Suprapubic skin (tissue), 4 donors: ENCODE results near the gene CISD1.

Source experiments
- CTCF ChIP-seq, 2 donors: fragments of 200-600 bp in 1 of 2; fragments of 450-650 bp in 1 of 2; sonication (generic) in 1 of 2; IDR thresholded peaks; one replicate each; pipeline ENCODE4 v1.5.1; 2016 to 2019; ENCODE audit warnings: antibody characterized with exemption in 2 of 2, mild to moderate bottlenecking in 1 of 2, moderate library complexity in 1 of 2
- POLR2A ChIP-seq, 2 donors: fragments of 450-650 bp; IDR thresholded peaks; one replicate each; pipeline ENCODE4 v1.6.1; 2017; ENCODE audit warnings: antibody characterized with exemption in 2 of 2, mild to moderate bottlenecking in 2 of 2, moderate library complexity in 2 of 2
- POLR2AphosphoS5 ChIP-seq, 3 donors: sonication (generic); formaldehyde crosslinking; IDR thresholded peaks; one replicate each; pipeline ENCODE4 v1.6.1; 2017; ENCODE audit warnings: antibody characterized with exemption in 3 of 3

GRCh38 chr10:58293989-58294388, 25.0 kb downstream of the CISD1 start:
- TF ChIP-seq CTCF (IDR thresholded peaks at IDR 0.05) (no peak), POLR2AphosphoS5 (IDR thresholded peaks at IDR 0.05) (no peak), POLR2A (IDR thresholded peaks at IDR 0.05) (no peak)
